Fibroblast of lung (primary cell): ENCODE measurements around the gene F2R. TPM values are rescaled to one million over a fixed set of nuclear protein-coding genes. Genes with fewer than 3 reads are reported as not detected.

Experiments
- DNase-seq, 2 donors: peaks; one replicate each; pipeline versions ENCODE4 v3.0.0 to v3.0.0-alpha.2; 2010; ENCODE audit warnings: low read depth in 2 of 2
- H2AFZ ChIP-seq: 2 replicates; pipeline ENCODE4 v1.5.1; 2012; ENCODE audit warnings: low read length, control low read depth, inconsistent platforms
- H3K27ac ChIP-seq: 2 replicates; pipeline ENCODE4 v1.5.1; 2011; ENCODE audit warnings: low read length, control low read depth; ENCODE audit not compliant: insufficient read depth
- H3K27me3 ChIP-seq: 2 replicates; pipeline ENCODE4 v1.5.1; 2011; ENCODE audit warnings: mild to moderate bottlenecking, low read length; ENCODE audit not compliant: control insufficient read depth, insufficient read depth
- H3K36me3 ChIP-seq: 2 replicates; pipeline ENCODE4 v1.5.1; 2011; ENCODE audit warnings: low read length; ENCODE audit not compliant: control insufficient read depth, insufficient read depth
- H3K4me1 ChIP-seq: 2 replicates; pipeline ENCODE4 v1.5.1; 2011; ENCODE audit warnings: low read length; ENCODE audit not compliant: control insufficient read depth, insufficient read depth; ENCODE audit errors: extremely low read depth
- H3K4me2 ChIP-seq: 2 replicates; pipeline ENCODE4 v1.5.1; 2011; ENCODE audit warnings: low read length, control low read depth; ENCODE audit not compliant: insufficient read depth; ENCODE audit errors: extremely low read depth
- H3K4me3 ChIP-seq, 4 experiments: fragments of 200-600 bp in 1 of 4; sonication (generic) in 1 of 4; replicated peaks in 1 of 4; 2 replicates each; pipeline ENCODE4 v1.5.1; 2011 to 2016; ENCODE audit warnings: low read length in 4 of 4, low read depth in 3 of 4, mild to moderate bottlenecking in 3 of 4, control low read depth in 2 of 4, inconsistent platforms in 1 of 4, mixed read lengths in 1 of 4; ENCODE audit not compliant: insufficient read depth in 1 of 4; ENCODE audit errors: control extremely low read depth in 1 of 4
- H3K79me2 ChIP-seq: 2 replicates; pipeline ENCODE4 v1.5.1; 2012; ENCODE audit warnings: mild to moderate bottlenecking, low read length, inconsistent platforms; ENCODE audit not compliant: control insufficient read depth, insufficient read depth
- H3K9ac ChIP-seq: 2 replicates; pipeline ENCODE4 v1.5.1; 2011; ENCODE audit warnings: mild to moderate bottlenecking, low read length, control low read depth; ENCODE audit not compliant: insufficient read depth
- H3K9me3 ChIP-seq: 2 replicates; pipeline ENCODE4 v1.5.1; 2012; ENCODE audit warnings: low read depth, low read length; ENCODE audit not compliant: control insufficient read depth, insufficient read depth
- H4K20me1 ChIP-seq: 2 replicates; pipeline ENCODE4 v1.5.1; 2011; ENCODE audit warnings: low read length; ENCODE audit not compliant: control insufficient read depth, insufficient read depth; ENCODE audit errors: extremely low read depth
- CTCF ChIP-seq, 2 donors: IDR thresholded peaks in 1 of 2; conservative IDR thresholded peaks in 1 of 2; 1 replicate in 1 of 2; 2 replicates in 1 of 2; pipeline ENCODE4 v1.5.1; 2011 to 2012; ENCODE audit warnings: low read length in 2 of 2, control low read depth in 1 of 2, inconsistent platforms in 1 of 2, low read depth in 1 of 2, mild to moderate bottlenecking in 1 of 2
- EZH2 ChIP-seq: IDR thresholded peaks from 2 replicates; pipeline ENCODE4 v1.5.1; 2012; ENCODE audit warnings: low read length, control low read depth, mild to moderate bottlenecking; ENCODE audit errors: missing control alignments
- polyA plus RNA-seq, 2 donors: library from polyadenylated mRNA; depleted of rRNA in 1 of 2; stranded (reverse) in 1 of 2; unstranded in 1 of 2; fragments of >200 nt; gene quantifications; 2 replicates each; pipeline ENCODE4 v1.2.1, GENCODE V29; 2011 to 2012; ENCODE audit warnings: missing spikeins in 1 of 2
- total RNA-seq: library from RNA; depleted of rRNA; stranded (reverse); fragments of >200 nt; gene quantifications from 2 replicates; pipeline ENCODE4 v1.2.1, GENCODE V29; 2014

The F2R gene
- total and polyA plus RNA-seq, 2 donors (not counting 1 experiment from before 2014, with no cell fraction given) = 265 to 797 TPM

DNA sequence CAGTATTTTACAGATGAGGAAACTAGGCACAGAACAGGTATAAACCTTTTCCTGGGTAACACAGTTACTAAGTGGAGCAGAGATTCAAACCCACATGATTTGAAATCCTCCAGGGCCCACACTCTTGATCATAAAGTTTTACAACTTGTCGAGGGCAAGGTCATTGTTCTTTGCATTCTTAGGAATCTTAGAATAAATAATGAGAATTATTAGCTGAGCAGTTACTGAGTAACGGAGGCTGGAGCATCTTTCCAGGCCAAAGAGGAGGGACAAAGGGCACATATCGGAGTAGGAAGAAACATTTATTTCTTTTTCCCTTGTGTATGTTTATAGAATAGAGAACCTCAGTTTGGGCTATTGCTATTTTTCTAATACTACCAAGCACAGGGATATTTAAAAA lies 27.1 kb upstream of the F2R start:
- H3K79me2 ChIP-seq = no peaks in the 10 kb centered on the region
- no peaks in the 10 kb centered on the region for H3K36me3 ChIP-seq
- no peak for TF ChIP-seq EZH2
- no peak for TF ChIP-seq CTCF (conservative IDR thresholded peaks at IDR 0.05 in 1 of 2, IDR thresholded peaks at IDR 0.05 in 1 of 2; ENCODE audit: low read depth in 1 of 2, low read length in 2 of 2)
- no peaks in the 10 kb centered on the region for H4K20me1 ChIP-seq
- H2AFZ ChIP-seq = no peak overlapping the region
- no peak overlapping the region for H3K9ac ChIP-seq
- H3K4me2 ChIP-seq = peak overlapping the region; percentile 54
- peak in 1 of 2 donors; percentile 71 for DNase-seq
- H3K27me3 ChIP-seq = no peaks in the 10 kb centered on the region
- no peaks in the 10 kb centered on the region for H3K9me3 ChIP-seq
- peaks cover 16% of the 10 kb centered on the region for H3K4me1 ChIP-seq
- peak overlapping the region; percentile 72 for H3K27ac ChIP-seq
- no peak overlapping the region for H3K4me3 ChIP-seq

- Histone ChIP-seq H3K9me3 (no peaks in the 10 kb centered on the region), H3K36me3 (no peaks in the 10 kb centered on the region), H3K4me1 (peaks cover 16% of the 10 kb centered on the region), H2AFZ (no peak overlapping the region), H3K79me2 (no peaks in the 10 kb centered on the region), H3K27me3 (no peaks in the 10 kb centered on the region), H3K4me3 (no peak overlapping the region), H3K9ac (no peak overlapping the region), H3K4me2 (peak overlapping the region; percentile 25), H4K20me1 (no peaks in the 10 kb centered on the region), H3K27ac (peak overlapping the region; percentile 72)
- DNase-seq = peak; percentile 95 to 99
- TF ChIP-seq CTCF (conservative IDR thresholded peaks at IDR 0.05 in 1 of 2, IDR thresholded peaks at IDR 0.05 in 1 of 2; ENCODE audit: low read depth in 1 of 2, low read length in 2 of 2) (no peak), EZH2 (no peak)
These were observed 26.4 kb upstream of the F2R start for GRCh38 chr5:76689321-76690036.

- H3K9me3 ChIP-seq = no peaks in the 10 kb centered on the region
- H3K9ac ChIP-seq = no peak overlapping the region
- H3K36me3 ChIP-seq = no peaks in the 10 kb centered on the region
- H4K20me1 ChIP-seq = no peaks in the 10 kb centered on the region
- H2AFZ ChIP-seq = no peak overlapping the region
- peaks cover 16% of the 10 kb centered on the region for H3K4me1 ChIP-seq
- H3K4me3 ChIP-seq = no peak overlapping the region
- H3K4me2 ChIP-seq = no peak overlapping the region
- TF ChIP-seq CTCF (conservative IDR thresholded peaks at IDR 0.05 in 1 of 2, IDR thresholded peaks at IDR 0.05 in 1 of 2; ENCODE audit: low read depth in 1 of 2, low read length in 2 of 2) (no peak), EZH2 (no peak)
- no peaks in the 10 kb centered on the region for H3K79me2 ChIP-seq
- DNase-seq = no peak
- no peaks in the 10 kb centered on the region for H3K27me3 ChIP-seq
- peak overlapping the region; percentile 69 for H3K27ac ChIP-seq
These were observed 25.8 kb upstream of the F2R start for GRCh38 chr5:76690037-76690679.
